GM12878 (cell line): ENCODE data around the gene ABR.

Source experiments
- ATF2 ChIP-seq: IDR thresholded peaks from 2 replicates; pipeline ENCODE4 v1.6.1; 2012; ENCODE audit warnings: low read length, inconsistent platforms
- CBX5 ChIP-seq: sonication (generic); IDR thresholded peaks from 2 replicates; pipeline ENCODE4 v1.6.1; 2016; ENCODE audit warnings: low read depth, moderate library complexity, mild to moderate bottlenecking, inconsistent platforms
- CREM ChIP-seq: IDR thresholded peaks from 2 replicates; pipeline ENCODE4 v1.6.1; 2014; ENCODE audit warnings: antibody characterized with exemption, low read depth
- CTCF ChIP-seq, 3 experiments: IDR thresholded peaks in 2 of 3; conservative IDR thresholded peaks in 1 of 3; 2 replicates each; pipeline ENCODE4 v1.5.1; 2011; ENCODE audit warnings: low read depth in 3 of 3, low read length in 3 of 3, mild to moderate bottlenecking in 3 of 3, control low read depth in 2 of 3, moderate library complexity in 2 of 3, inconsistent platforms in 1 of 3, mixed read lengths in 1 of 3; ENCODE audit not compliant: control insufficient read depth in 2 of 3, insufficient read depth in 1 of 3; ENCODE audit errors: extremely low read depth in 1 of 3
- EZH2 ChIP-seq: IDR thresholded peaks from 2 replicates; pipeline ENCODE4 v1.6.1; 2012; ENCODE audit warnings: low read depth, mild to moderate bottlenecking, control low read depth, inconsistent platforms, low read length, borderline replicate concordance; ENCODE audit not compliant: control insufficient read depth
- NKRF ChIP-seq: fragments of 450-650 bp; conservative IDR thresholded peaks from 2 replicates; pipeline ENCODE4 v1.6.1; 2017; ENCODE audit warnings: mild to moderate bottlenecking, moderate library complexity
- PBX3 ChIP-seq: IDR thresholded peaks from 2 replicates; pipeline ENCODE4 v1.6.1; 2011; ENCODE audit warnings: mild to moderate bottlenecking, low read depth, low read length, moderate library complexity; ENCODE audit not compliant: insufficient replicate concordance
- RAD51 ChIP-seq: fragments of 450-650 bp; IDR thresholded peaks from 2 replicates; pipeline ENCODE4 v1.6.1; 2016; ENCODE audit warnings: moderate library complexity, mild to moderate bottlenecking, inconsistent platforms
- TBL1XR1 ChIP-seq: IDR thresholded peaks from 2 replicates; pipeline ENCODE4 v1.6.1; 2012; ENCODE audit warnings: low read depth, low read length, improper control_type of control experiment
- WRNIP1 ChIP-seq: IDR thresholded peaks from 2 replicates; pipeline ENCODE4 v1.6.1; 2011; ENCODE audit warnings: low read depth, low read length, improper control_type of control experiment, borderline replicate concordance
- ZNF274 ChIP-seq: IDR thresholded peaks from one replicate; pipeline ENCODE4 v1.8.0; 2011; ENCODE audit not compliant: insufficient read length, insufficient read depth
- ZNF622 ChIP-seq: fragments of 450-650 bp; IDR thresholded peaks from 2 replicates; pipeline ENCODE4 v1.6.1; 2017; ENCODE audit warnings: mild to moderate bottlenecking, inconsistent platforms

- TF ChIP-seq ZNF274 (no peak), ZNF622 (no peak), RAD51 (no peak), CREM (no peak), TBL1XR1 (no peak), EZH2 (no peak), NKRF (no peak), CTCF (IDR thresholded peaks at IDR 0.05 in 2 of 3, conservative IDR thresholded peaks at IDR 0.05 in 1 of 3; ENCODE audit: control insufficient read depth in 2 of 3, extremely low read depth in 1 of 3, insufficient read depth in 1 of 3, low read depth in 3 of 3, low read length in 3 of 3) (no peak), WRNIP1 (no peak), CBX5 (no peak), ATF2 (no peak), PBX3 (no peak)
These were observed 84.0 kb downstream of the ABR start for GRCh38 chr17:1095853-1096173.
